ENCODE measurements around the gene RUFY3.

Gene RUFY3

DNA sequence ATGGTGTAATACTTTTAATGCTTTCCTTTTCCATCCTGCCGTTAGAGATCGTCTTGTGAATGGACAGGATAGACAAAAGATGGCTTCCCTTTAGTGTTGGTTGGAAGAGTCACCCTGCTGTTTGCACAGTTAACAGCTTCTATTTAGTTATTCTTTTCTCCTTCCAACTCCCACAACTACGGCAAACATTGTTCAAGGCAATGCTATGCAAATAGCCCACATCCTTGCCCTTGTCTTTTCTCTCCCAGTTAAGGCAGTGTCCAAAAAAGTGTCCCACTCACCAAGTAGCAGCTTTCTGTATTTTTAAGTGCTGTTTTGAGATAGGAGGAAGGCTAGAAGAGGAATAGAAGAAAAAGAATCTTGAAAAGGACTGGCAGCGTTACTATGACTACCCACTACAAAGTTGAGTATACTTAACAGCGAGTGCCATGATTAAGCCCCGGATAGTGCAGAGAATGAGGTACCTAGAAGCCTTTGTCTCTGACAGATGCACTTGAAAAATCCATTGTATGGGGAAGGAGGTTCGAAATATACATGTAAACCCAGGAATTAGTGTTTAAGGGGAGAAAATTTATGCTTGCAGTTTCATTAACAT lies 12.1 kb upstream of the RUFY3 start:
- no peak overlapping the region for H3K4me3 ChIP-seq
- no peak for DNase-seq
- H3K27ac ChIP-seq = no peak overlapping the region
- intact Hi-C loops (cut with DNase I; ENCODE audit: low total_unique reads) = no loop called here
- TF ChIP-seq, protein P1, sequence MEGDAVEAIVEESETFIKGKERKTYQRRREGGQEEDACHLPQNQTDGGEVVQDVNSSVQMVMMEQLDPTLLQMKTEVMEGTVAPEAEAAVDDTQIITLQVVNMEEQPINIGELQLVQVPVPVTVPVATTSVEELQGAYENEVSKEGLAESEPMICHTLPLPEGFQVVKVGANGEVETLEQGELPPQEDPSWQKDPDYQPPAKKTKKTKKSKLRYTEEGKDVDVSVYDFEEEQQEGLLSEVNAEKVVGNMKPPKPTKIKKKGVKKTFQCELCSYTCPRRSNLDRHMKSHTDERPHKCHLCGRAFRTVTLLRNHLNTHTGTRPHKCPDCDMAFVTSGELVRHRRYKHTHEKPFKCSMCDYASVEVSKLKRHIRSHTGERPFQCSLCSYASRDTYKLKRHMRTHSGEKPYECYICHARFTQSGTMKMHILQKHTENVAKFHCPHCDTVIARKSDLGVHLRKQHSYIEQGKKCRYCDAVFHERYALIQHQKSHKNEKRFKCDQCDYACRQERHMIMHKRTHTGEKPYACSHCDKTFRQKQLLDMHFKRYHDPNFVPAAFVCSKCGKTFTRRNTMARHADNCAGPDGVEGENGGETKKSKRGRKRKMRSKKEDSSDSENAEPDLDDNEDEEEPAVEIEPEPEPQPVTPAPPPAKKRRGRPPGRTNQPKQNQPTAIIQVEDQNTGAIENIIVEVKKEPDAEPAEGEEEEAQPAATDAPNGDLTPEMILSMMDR (IDR thresholded peaks at IDR 0.05) = no peak
- no peaks in the 10 kb centered on the region for H3K27me3 ChIP-seq
- peaks cover 0 to 36% (median 13%) of the 10 kb centered on the region in 4 donors for H3K4me1 ChIP-seq
- no peaks in the 10 kb centered on the region for H3K36me3 ChIP-seq
- no peaks in the 10 kb centered on the region for H3K9me3 ChIP-seq

- no peaks in the 10 kb centered on the region for H3K27me3 ChIP-seq
- no peak overlapping the region for H3K4me3 ChIP-seq
- DNase-seq = no peak
- H3K27ac ChIP-seq = no peak overlapping the region
- intact Hi-C loops (cut with DNase I; ENCODE audit: low total_unique reads) = no loop called here
- TF ChIP-seq, protein P1 (IDR thresholded peaks at IDR 0.05) = no peak
- peaks cover 0 to 30% (median 8%) of the 10 kb centered on the region in 4 donors for H3K4me1 ChIP-seq
- no peaks in the 10 kb centered on the region for H3K36me3 ChIP-seq
- no peaks in the 10 kb centered on the region for H3K9me3 ChIP-seq
Measured at GRCh38 chr4:70711599-70711998, 10.2 kb upstream of the RUFY3 start.

DNA sequence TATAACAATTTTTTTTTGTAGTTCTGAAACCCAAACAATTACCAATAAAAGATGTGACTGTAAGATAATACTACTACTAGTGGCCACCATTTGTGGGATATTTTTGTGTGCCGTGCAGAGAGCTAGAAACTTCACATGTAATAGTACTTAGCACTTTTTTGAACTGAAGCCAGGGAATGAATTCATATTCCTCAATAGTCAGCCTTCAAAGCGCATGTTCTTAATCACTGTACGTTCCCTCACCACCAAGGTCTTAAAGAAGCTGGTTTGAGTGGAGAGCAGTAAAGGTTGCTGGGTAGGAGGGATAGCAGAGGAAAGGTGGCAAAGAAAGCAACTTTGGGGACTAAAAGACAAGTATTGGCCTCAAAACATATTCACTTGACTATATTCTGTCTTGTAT lies 9.6 kb upstream of the RUFY3 start:
- Histone ChIP-seq H3K4me3 (no peak overlapping the region), H3K9me3 (no peaks in the 10 kb centered on the region), H3K4me1 (peaks cover 0 to 24% (median 4%) of the 10 kb centered on the region in 4 donors), H3K36me3 (no peaks in the 10 kb centered on the region), H3K27me3 (no peaks in the 10 kb centered on the region), H3K27ac (no peak overlapping the region)
- TF ChIP-seq, protein P1 (IDR thresholded peaks at IDR 0.05) = no peak
- no peak for DNase-seq
- intact Hi-C loops (cut with DNase I; ENCODE audit: low total_unique reads) = no loop called here

DNA sequence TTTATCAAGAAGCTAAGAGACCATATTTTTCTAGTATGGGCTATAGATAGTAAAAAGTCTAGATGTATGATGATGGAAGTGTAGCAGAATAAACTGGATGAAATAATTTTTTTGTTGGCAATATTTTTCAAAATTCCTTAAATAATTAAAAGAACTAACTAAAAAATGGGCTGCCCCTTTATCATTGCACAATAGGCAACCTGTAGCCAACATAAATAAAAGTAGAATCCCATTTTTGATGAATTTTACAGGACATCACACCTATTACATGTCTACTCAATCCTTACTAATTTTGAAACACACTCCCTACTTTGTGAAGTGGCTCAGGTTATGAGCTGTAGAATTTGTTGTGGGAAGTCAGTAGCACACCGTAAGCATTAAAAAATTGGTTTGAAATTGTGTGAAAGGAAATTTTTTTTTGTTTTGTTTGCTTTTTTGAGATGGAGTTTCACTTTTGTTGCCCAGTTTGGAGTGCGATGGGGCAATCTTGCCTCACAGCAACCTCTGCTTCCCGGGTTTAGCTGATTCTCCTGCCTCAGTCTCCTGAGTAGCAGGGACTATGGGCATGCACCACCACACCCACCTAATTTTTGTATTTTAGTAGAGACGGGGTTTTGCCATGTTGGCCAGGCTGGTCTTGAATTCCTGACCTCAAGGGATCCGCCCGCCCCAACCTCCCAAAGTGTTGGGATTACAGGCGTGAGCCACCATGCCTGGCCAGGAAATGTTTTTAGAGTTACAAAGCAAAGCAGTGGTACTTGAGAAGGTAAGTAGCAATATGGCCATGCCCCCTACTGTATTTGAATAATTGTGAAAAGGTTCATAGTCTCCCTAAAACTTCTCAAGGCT lies 8.9 kb upstream of the RUFY3 start:
- Histone ChIP-seq H3K36me3 (no peaks in the 10 kb centered on the region), H3K9me3 (no peaks in the 10 kb centered on the region), H3K27me3 (no peaks in the 10 kb centered on the region), H3K4me1 (peaks cover 0 to 19% (median 2%) of the 10 kb centered on the region in 4 donors), H3K4me3 (no peak overlapping the region), H3K27ac (no peak overlapping the region)
- intact Hi-C loops (cut with DNase I; ENCODE audit: low total_unique reads) = no loop called here
- no peak for DNase-seq
- TF ChIP-seq, protein P1 (IDR thresholded peaks at IDR 0.05) = no peak

- no peak overlapping the region for H3K4me3 ChIP-seq
- DNase-seq = no peak
- intact Hi-C loops (cut with DNase I; ENCODE audit: low total_unique reads) = no loop called here
- H3K27me3 ChIP-seq = no peaks in the 10 kb centered on the region
- TF ChIP-seq, protein P1 (IDR thresholded peaks at IDR 0.05) = no peak
- peaks cover 0 to 12% (median 2%) of the 10 kb centered on the region in 4 donors for H3K4me1 ChIP-seq
- H3K9me3 ChIP-seq = no peaks in the 10 kb centered on the region
- no peak overlapping the region for H3K27ac ChIP-seq
- H3K36me3 ChIP-seq = no peaks in the 10 kb centered on the region
Measured at GRCh38 chr4:70713453-70714078, 8.2 kb upstream of the RUFY3 start.
